H1 (cell line): ENCODE results near the gene AGAP1. TPM values are rescaled to one million over a fixed set of nuclear protein-coding genes. Genes with fewer than 3 reads are reported as not detected.

Experiments used
- CTCF ChIA-PET: fragments of 300-600 bp; sonication (Branson Sonifier 250); formaldehyde crosslinking; loops from one replicate; lab custom pipeline; 2021; ENCODE audit not compliant: partially characterized antibody; lab: Charles Lee
- POLR2A ChIA-PET: fragments of 300-600 bp; sonication (Branson Sonifier 250); formaldehyde crosslinking; loops from one replicate; lab custom pipeline; 2021; ENCODE audit warnings: inconsistent platforms; ENCODE audit not compliant: partially characterized antibody; lab: Charles Lee
- DNase-seq, 2 experiments: peaks; one replicate each; pipeline versions ENCODE4 v3.0.0 to v3.0.0-alpha.2; 2010 to 2022; ENCODE audit warnings: low spot score in 2 of 2, low read depth in 1 of 2, mixed read lengths in 1 of 2
- FAIRE-seq: peaks from 2 replicates; lab custom pipeline; 2011; peaks lifted over from hg19 to GRCh38; lab: Jason Lieb, UNC
- H2AFZ ChIP-seq: 2 replicates; pipeline ENCODE4 v1.8.1; 2012; ENCODE audit warnings: low read length, inconsistent platforms
- H2AK5ac ChIP-seq: 2 replicates; pipeline ENCODE4 v1.6.1; 2013; ENCODE audit warnings: low read depth, low read length
- H2BK120ac ChIP-seq: replicated peaks from 2 replicates; pipeline ENCODE3; 2013; ENCODE audit warnings: low read depth, low read length, inconsistent platforms
- H2BK12ac ChIP-seq: 2 replicates; pipeline ENCODE4 v1.6.1; 2013; ENCODE audit warnings: low read depth, low read length
- H2BK15ac ChIP-seq: 2 replicates; pipeline ENCODE4 v1.6.1; 2013; ENCODE audit warnings: low read length
- H2BK20ac ChIP-seq: 2 replicates; pipeline ENCODE4 v1.6.1; 2013; ENCODE audit warnings: low read length
- H2BK5ac ChIP-seq: 2 replicates; pipeline ENCODE4 v1.6.1; 2013; ENCODE audit warnings: low read depth, low read length
- H3K14ac ChIP-seq: 2 replicates; pipeline ENCODE4 v1.6.1; 2013; ENCODE audit warnings: inconsistent platforms; ENCODE audit not compliant: insufficient read length
- H3K18ac ChIP-seq: 2 replicates; pipeline ENCODE4 v1.6.1; 2013; ENCODE audit warnings: low read length; ENCODE audit errors: extremely low read depth
- H3K23ac ChIP-seq: 2 replicates; pipeline ENCODE4 v1.6.1; 2013; ENCODE audit warnings: inconsistent platforms; ENCODE audit not compliant: insufficient read length
- H3K23me2 ChIP-seq: 2 replicates; pipeline ENCODE4 v1.6.1; 2013; ENCODE audit warnings: low read depth, low read length
- H3K27ac ChIP-seq: 2 replicates; pipeline ENCODE4 v1.6.1; 2011; ENCODE audit warnings: low read depth, low read length, inconsistent platforms
- H3K27me3 ChIP-seq, 4 experiments: replicated peaks in 1 of 4; 1 replicate in 1 of 4; 2 replicates in 3 of 4; pipeline versions ENCODE4 v1.6.1 to v1.8.1; 2011 to 2013; ENCODE audit warnings: low read length in 3 of 4, mild to moderate bottlenecking in 3 of 4, inconsistent platforms in 2 of 4, mixed read lengths in 2 of 4, moderate library complexity in 1 of 4; ENCODE audit not compliant: control insufficient read depth in 3 of 4, insufficient read depth in 3 of 4; ENCODE audit errors: extremely low read depth in 1 of 4
- H3K36me3 ChIP-seq, 4 experiments: 2 replicates each; pipeline versions ENCODE4 v1.6.1 to v1.8.1; 2011 to 2013; ENCODE audit warnings: mild to moderate bottlenecking in 4 of 4, low read length in 3 of 4, moderate library complexity in 2 of 4, control low read depth in 1 of 4, inconsistent platforms in 1 of 4; ENCODE audit not compliant: insufficient read depth in 4 of 4, control insufficient read depth in 2 of 4
- H3K4ac ChIP-seq: replicated peaks from 2 replicates; pipeline ENCODE3; 2013; ENCODE audit warnings: low read length, low read depth, mixed read lengths, inconsistent platforms; ENCODE audit not compliant: insufficient read length
- H3K4me1 ChIP-seq, 4 experiments: replicated peaks in 1 of 4; 1 replicate in 1 of 4; 2 replicates in 3 of 4; pipeline versions ENCODE4 v1.6.1 to v1.8.1; 2011 to 2013; ENCODE audit warnings: low read length in 3 of 4, inconsistent platforms in 2 of 4, mixed read lengths in 1 of 4; ENCODE audit not compliant: insufficient read depth in 4 of 4, control insufficient read depth in 3 of 4
- H3K4me2 ChIP-seq, 2 experiments: 2 replicates each; pipeline versions ENCODE4 v1.6.1 to v1.8.1; 2011 to 2013; ENCODE audit warnings: low read depth in 2 of 2, low read length in 2 of 2, control low read depth in 1 of 2, inconsistent platforms in 1 of 2, mild to moderate bottlenecking in 1 of 2; ENCODE audit not compliant: insufficient read depth in 1 of 2
- H3K4me3 ChIP-seq, 4 experiments: fragments of 200-600, 300-600 bp in 1 of 4; sonication (generic), shearing (Covaris generic), sonication (Bioruptor Twin) in 1 of 4; 2 replicates each; pipeline versions ENCODE4 v1.5.1 to v1.8.1; 2011 to 2016; ENCODE audit warnings: low read length in 4 of 4, low read depth in 3 of 4, control low read depth in 2 of 4, inconsistent platforms in 2 of 4, mild to moderate bottlenecking in 2 of 4, mixed read lengths in 1 of 4, moderate library complexity in 1 of 4; ENCODE audit not compliant: insufficient read depth in 2 of 4; ENCODE audit errors: extremely low read depth in 1 of 4
- H3K56ac ChIP-seq: replicated peaks from 2 replicates; pipeline ENCODE3; 2013; ENCODE audit warnings: low read depth, mild to moderate bottlenecking, mixed read lengths, low read length, inconsistent platforms; ENCODE audit not compliant: insufficient read length
- H3K79me1 ChIP-seq: 2 replicates; pipeline ENCODE4 v1.6.1; 2013; ENCODE audit warnings: low read depth, low read length, control low read depth
- H3K79me2 ChIP-seq, 2 experiments: 2 replicates each; pipeline versions ENCODE4 v1.6.1 to v1.8.1; 2012 to 2013; ENCODE audit warnings: low read length in 2 of 2, mild to moderate bottlenecking in 2 of 2, inconsistent platforms in 1 of 2; ENCODE audit not compliant: insufficient read depth in 2 of 2, control insufficient read depth in 1 of 2
- H3K9ac ChIP-seq, 4 experiments: replicated peaks in 1 of 4; 1 replicate in 1 of 4; 2 replicates in 3 of 4; pipeline versions ENCODE4 v1.6.1 to v1.8.1; 2011 to 2013; ENCODE audit warnings: low read depth in 3 of 4, low read length in 3 of 4, control low read depth in 2 of 4, mild to moderate bottlenecking in 2 of 4, moderate library complexity in 2 of 4, inconsistent platforms in 1 of 4; ENCODE audit errors: extremely low read depth in 1 of 4
- H3K9me3 ChIP-seq, 2 experiments: 2 replicates each; pipeline versions ENCODE4 v1.6.1 to v1.8.1; 2012 to 2013; ENCODE audit warnings: mild to moderate bottlenecking in 2 of 2, moderate library complexity in 2 of 2, control low read depth in 1 of 2, inconsistent platforms in 1 of 2, low read depth in 1 of 2, low read length in 1 of 2, mixed read lengths in 1 of 2; ENCODE audit not compliant: insufficient read depth in 2 of 2
- H4K20me1 ChIP-seq, 2 experiments: replicated peaks in 1 of 2; 2 replicates each; pipeline versions ENCODE3 to v1.8.1; 2011 to 2013; ENCODE audit warnings: inconsistent platforms in 2 of 2, low read length in 2 of 2, mild to moderate bottlenecking in 1 of 2; ENCODE audit not compliant: insufficient read depth in 2 of 2, control insufficient read depth in 1 of 2
- H4K5ac ChIP-seq: 2 replicates; pipeline ENCODE4 v1.6.1; 2013; ENCODE audit warnings: low read length, low read depth, mixed read lengths, inconsistent platforms; ENCODE audit not compliant: insufficient read length
- H4K8ac ChIP-seq: 2 replicates; pipeline ENCODE4 v1.8.0; 2013; ENCODE audit warnings: mild to moderate bottlenecking, moderate library complexity, low read length, inconsistent platforms; ENCODE audit not compliant: insufficient read depth; ENCODE audit errors: extremely low read depth
- H4K91ac ChIP-seq: replicated peaks from 2 replicates; pipeline ENCODE3; 2013; ENCODE audit warnings: low read length, mixed read lengths, inconsistent platforms; ENCODE audit not compliant: insufficient read length
- ASH2L ChIP-seq: fragments of 200-600, 300-600 bp; sonication (generic); IDR thresholded peaks from one replicate; pipeline ENCODE4 v1.7.1; 2017; ENCODE audit warnings: low read length
- BACH1 ChIP-seq: IDR thresholded peaks from 2 replicates; pipeline ENCODE4 v1.6.1; 2012; ENCODE audit warnings: low read length, improper control_type of control experiment
- CBX5 ChIP-seq: fragments of 300-800, 300-1000 bp; sonication (generic); IDR thresholded peaks from 2 replicates; pipeline ENCODE4 v1.7.1; 2016; ENCODE audit warnings: antibody characterized with exemption, low read length, low read depth
- CBX8 ChIP-seq: fragments of 300-800, 300-1000 bp; sonication (generic); IDR thresholded peaks from 2 replicates; pipeline ENCODE4 v1.7.1; 2016; ENCODE audit warnings: low read depth, low read length, borderline replicate concordance
- CHD2 ChIP-seq: IDR thresholded peaks from 2 replicates; pipeline ENCODE4 v1.6.1; 2012; ENCODE audit warnings: low read length, improper control_type of control experiment
- GABPA ChIP-seq: IDR thresholded peaks from 2 replicates; pipeline ENCODE4 v1.6.1; 2011; ENCODE audit warnings: mild to moderate bottlenecking, low read length, moderate library complexity, borderline replicate concordance; ENCODE audit not compliant: insufficient read depth
- HDAC2 ChIP-seq, 2 experiments: fragments of 300-600 bp in 1 of 2; sonication (generic) in 1 of 2; IDR thresholded peaks; 2 replicates each; pipeline ENCODE4 v1.6.1; 2011 to 2012; ENCODE audit warnings: low read depth in 2 of 2, low read length in 2 of 2, mild to moderate bottlenecking in 2 of 2, moderate library complexity in 2 of 2, borderline replicate concordance in 1 of 2, inconsistent platforms in 1 of 2
- KDM4A ChIP-seq: IDR thresholded peaks from one replicate; pipeline ENCODE4 v1.7.1; 2012; ENCODE audit warnings: low read depth, mild to moderate bottlenecking, moderate library complexity, low read length, inconsistent platforms; ENCODE audit not compliant: severe bottlenecking
- MAX ChIP-seq: IDR thresholded peaks from 2 replicates; pipeline ENCODE4 v1.6.1; 2012; ENCODE audit warnings: inconsistent platforms
- PHF8 ChIP-seq: fragments of 200-600 bp; sonication (generic); conservative IDR thresholded peaks from 2 replicates; pipeline ENCODE4 v1.7.1; 2012; ENCODE audit warnings: low read depth, mild to moderate bottlenecking, inconsistent platforms, low read length, moderate library complexity
- POU5F1 ChIP-seq: IDR thresholded peaks from 2 replicates; pipeline ENCODE4 v1.6.1; 2011; ENCODE audit warnings: low read depth, mild to moderate bottlenecking, low read length, moderate library complexity
- SUZ12 ChIP-seq: fragments of 200-600 bp; sonication (generic); IDR thresholded peaks from 2 replicates; pipeline ENCODE4 v1.6.1; 2012; ENCODE audit warnings: mild to moderate bottlenecking, inconsistent platforms, low read length, moderate library complexity, mixed read lengths
- TBP ChIP-seq: IDR thresholded peaks from 2 replicates; pipeline ENCODE4 v1.6.1; 2011; ENCODE audit warnings: low read depth, low read length, improper control_type of control experiment
- WGBS, 2 experiments: shearing (Covaris generic) in 1 of 2; methylation state at CpG; one replicate each; pipeline versions ENCODE4 v1.1.6 to v1.1.7; 2013 to 2015; ENCODE audit warnings: low lambda C conversion rate in 2 of 2, mixed read lengths in 2 of 2, inconsistent platforms in 1 of 2, low coverage in 1 of 2, missing lambda C conversion rate in 1 of 2; ENCODE audit not compliant: insufficient replicate concordance in 2 of 2, insufficient coverage in 1 of 2, insufficient read length in 1 of 2; ENCODE audit errors: extremely low coverage in 1 of 2, missing lambda C conversion rate in 1 of 2; 5-methylcytosine and 5-hydroxymethylcytosine counted together
- polyA plus RNA-seq, 7 experiments: library from polyadenylated mRNA; depleted of rRNA in 3 of 7; stranded (reverse) in 5 of 7; unstranded in 2 of 7; fragments of >200 nt in 5 of 7; fragments of 200-250 nt in 2 of 7; gene quantifications; 1 replicate in 5 of 7; 2 replicates in 1 of 7; 4 replicates in 1 of 7; pipeline versions ENCODE4 v1.2.1 to v1.2.3, GENCODE V29; 2011 to 2013; ENCODE audit warnings: missing spikeins in 2 of 7, mixed read lengths in 2 of 7
- total RNA-seq: library from RNA; stranded (reverse); fragmentation: NEBNext Ultra II Directional; extraction: Animal tissue kit (Norgen Biotek cat#: 25700); gene quantifications from 2 replicates; pipeline ENCODE4 v1.2.1, GENCODE V29; 2021

The AGAP1 gene
- total and polyA plus RNA-seq, 2 of the 8 experiments (the other 6 are each of a cell fraction or from before 2014, with no cell fraction given) = 18.1 to 39.4 TPM

- 5% methylated on average over 30 of the region's 33 CpGs; no CpG with 5 or more reads in 1 of the 2 experiments for WGBS, 2 experiments
- no peak for FAIRE-seq
- TF ChIP-seq HDAC2 (IDR thresholded peaks at IDR 0.05; ENCODE audit: borderline replicate concordance in 1 of 2, low read depth in 2 of 2, low read length in 2 of 2) = peak in 1 of 2 experiments; percentile 87; a peak in 2 of 4 replicates
- TF ChIP-seq MAX = peak; percentile 46; the same call in 1 of the 2 replicates
- TF ChIP-seq SUZ12 = 0 out of 2 replicates have a peak, but pooled peaks have one; percentile 31
- TF ChIP-seq CHD2 = no peak
- peak; percentile 68; the same call in 1 of the 2 replicates for TF ChIP-seq BACH1
- TF ChIP-seq ASH2L = peak; percentile 15
- TF ChIP-seq KDM4A = peak; percentile 95
- TF ChIP-seq PHF8 = peak; percentile 43
- TF ChIP-seq CBX8 = no peak
- TF ChIP-seq GABPA = no peak
- no peak for TF ChIP-seq TBP
- TF ChIP-seq POU5F1 = no peak
- no peak for TF ChIP-seq CBX5
These were observed 455 bp upstream of the AGAP1 start for GRCh38 chr2:235493402-235493774.

More at GRCh38 chr2:235493402-235493774, 455 bp upstream of the AGAP1 start:
- no peak overlapping the region for H2BK5ac ChIP-seq
- DNase-seq = no peak
- peaks cover 14% of the 10 kb centered on the region for H3K79me1 ChIP-seq
- H2AK5ac ChIP-seq = no peak overlapping the region
- peak overlapping the region; percentile 10 for H4K91ac ChIP-seq
- peak overlapping the region; percentile 62 for H3K18ac ChIP-seq
- peak overlapping the region; percentile 51 for H3K4ac ChIP-seq
- peak overlapping the region; percentile 69 to 91 for H3K4me2 ChIP-seq
- H3K23me2 ChIP-seq = peaks cover 16% of the 10 kb centered on the region; the same call in 1 of the 2 replicates
- 0 out of 2 replicates have a peak overlapping the region, but pooled peaks have one; percentile 43 for H2BK12ac ChIP-seq
- no peak overlapping the region for H3K9ac ChIP-seq
- H3K23ac ChIP-seq = no peak overlapping the region
- peaks cover 19 to 24% of the 10 kb centered on the region in 2 experiments for H4K20me1 ChIP-seq
- peaks cover 0 to 11% (median 7%) of the 10 kb centered on the region in 4 experiments; a peak in 5 of 7 replicates for H3K27me3 ChIP-seq
- peak overlapping the region; percentile 80 for H4K8ac ChIP-seq
- peak overlapping the region; percentile 77 for H4K5ac ChIP-seq
- ChIA-PET POLR2A (no interaction called here), CTCF (interaction anchor here (1.5 to 1.9 kb wide), 3 partner anchors 13 to 102 kb away, joined by 3 to 8 read pairs (median 7); no protein-coding TSS in a partner anchor)
- no peak overlapping the region for H3K56ac ChIP-seq
- H2BK120ac ChIP-seq = no peak overlapping the region
- peak overlapping the region; percentile 45 to 72 (median 54) for H3K4me3 ChIP-seq
- no peaks in the 10 kb centered on the region for H3K36me3 ChIP-seq
- H3K79me2 ChIP-seq = peaks cover 5 to 36% of the 10 kb centered on the region in 2 experiments; a peak in 3 of 4 replicates
- H3K14ac ChIP-seq = no peak overlapping the region
- no peak overlapping the region for H2BK15ac ChIP-seq
- no peak overlapping the region; the same call in 1 of the 2 replicates for H2AFZ ChIP-seq
- H3K4me1 ChIP-seq = peaks cover 4 to 24% (median 10%) of the 10 kb centered on the region in 4 experiments
- no peaks in the 10 kb centered on the region for H3K9me3 ChIP-seq
- no peak overlapping the region for H2BK20ac ChIP-seq
- H3K27ac ChIP-seq = no peak overlapping the region
